Epidermal melanocyte (primary cell): ENCODE data around the gene ALLC.

ENCODE experiments used
- DNase-seq: peaks from one replicate; pipeline ENCODE4 v3.0.0; 2011; ENCODE audit warnings: low spot score; ENCODE audit not compliant: insufficient read length

The ALLC gene

GRCh38 chr2:3747032-3747654 is 89.1 kb downstream of the ALLC start:
- DNase-seq: no peak

- DNase-seq: no peak
These were observed 89.8 kb downstream of the ALLC start for GRCh38 chr2:3747826-3748225.

- no peak for DNase-seq
These were observed 91.2 kb downstream of the ALLC start for GRCh38 chr2:3749201-3749600.

DNA sequence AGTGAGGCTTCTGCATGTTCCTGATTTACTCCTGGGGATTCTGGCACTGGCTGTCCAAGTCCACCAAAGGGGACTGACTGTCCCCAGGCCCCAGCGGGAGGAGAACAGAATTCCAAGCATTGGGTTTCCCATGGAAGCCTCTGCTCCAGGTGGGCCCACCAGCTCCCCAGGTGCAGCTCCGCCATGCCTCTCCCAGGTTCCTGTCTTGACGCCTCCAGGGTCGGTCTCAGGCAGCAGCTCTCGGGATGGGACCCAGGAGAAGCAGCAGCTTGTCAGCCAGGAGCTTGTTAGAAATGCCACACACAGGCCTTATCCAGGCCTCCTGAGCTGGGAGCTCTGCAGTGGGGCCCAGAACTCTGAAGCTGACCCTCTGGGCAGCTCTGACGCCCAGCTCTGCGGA is 93.3 kb downstream of the ALLC start:
- no peak for DNase-seq

DNA sequence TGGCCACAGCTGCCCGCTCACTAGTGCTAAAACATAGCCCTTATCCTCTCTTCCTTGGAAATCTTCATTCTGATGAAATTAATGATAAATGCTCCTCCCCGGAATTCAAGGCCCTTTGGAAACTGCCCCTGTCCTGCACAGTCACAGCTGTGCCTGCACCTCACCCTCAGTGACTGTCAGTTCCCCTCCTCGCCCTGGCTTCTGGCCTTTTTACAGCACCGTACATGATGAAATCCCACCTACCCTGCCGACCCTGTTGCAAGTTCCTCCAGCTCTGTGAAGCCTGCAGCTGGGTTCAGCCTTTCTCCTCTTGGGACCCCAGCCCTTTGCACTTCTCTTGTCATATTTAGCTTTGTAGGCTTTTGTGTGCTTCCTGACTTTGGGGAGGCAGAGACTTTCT is 93.8 kb downstream of the ALLC start:
- no peak for DNase-seq
